Non-pigmented ciliary epithelial cell (primary cell): Measurements from ENCODE around the gene PDLIM3.
"Not testable (repeated sequence)": the region's sequence is repeated elsewhere in the genome, so short reads cannot be mapped to it uniquely, and the experiment has no call there.

Source experiments
- DNase-seq: peaks from one replicate; pipeline ENCODE4 v3.0.0-alpha.2; 2010; ENCODE audit warnings: low read depth

The PDLIM3 gene

GRCh38 chr4:185534866-185535611 lies at the start of gene PDLIM3:
TSS of gene PDLIM3 (minus strand) at chr4:185535507. CDS start at chr4:185535434, 73 bp downstream.
- DNase-seq, result no peak

GRCh38 chr4:185583813-185584212 lies 48.5 kb upstream of the PDLIM3 start:
- no peak for DNase-seq

- no peak for DNase-seq
These were observed 47.5 kb upstream of the PDLIM3 start for GRCh38 chr4:185582651-185583400.

- DNase-seq, result no peak
These were observed 45.4 kb upstream of the PDLIM3 start for GRCh38 chr4:185580699-185581098.

GRCh38 chr4:185578284-185578683 lies 43.0 kb upstream of the PDLIM3 start:
- DNase-seq, result no peak

GRCh38 chr4:185576962-185577950 lies 41.9 kb upstream of the PDLIM3 start:
- DNase-seq, result no peak

- no peak for DNase-seq
These were observed 41.1 kb upstream of the PDLIM3 start for GRCh38 chr4:185576314-185576961.

GRCh38 chr4:185573651-185574199 lies 38.4 kb upstream of the PDLIM3 start:
- peak; percentile 84 for DNase-seq

GRCh38 chr4:185570727-185571126 lies 35.4 kb upstream of the PDLIM3 start:
- no peak for DNase-seq

GRCh38 chr4:185567381-185568376 lies 32.4 kb upstream of the PDLIM3 start:
- peak; percentile 79 for DNase-seq

GRCh38 chr4:185566972-185567371 lies 31.7 kb upstream of the PDLIM3 start:
- DNase-seq, result peak; percentile 57

GRCh38 chr4:185566425-185566824 lies 31.1 kb upstream of the PDLIM3 start:
- DNase-seq, result no peak

- DNase-seq, result no peak
These were observed 30.4 kb upstream of the PDLIM3 start for GRCh38 chr4:185565696-185566095.

- DNase-seq, result no peak
These were observed 29.0 kb upstream of the PDLIM3 start for GRCh38 chr4:185564349-185564748.

GRCh38 chr4:185562531-185562930 lies 27.2 kb upstream of the PDLIM3 start:
- no peak for DNase-seq

GRCh38 chr4:185560316-185560715 lies 25.0 kb upstream of the PDLIM3 start:
- DNase-seq, result no peak

- DNase-seq, result peak; percentile 69
These were observed 24.6 kb upstream of the PDLIM3 start for GRCh38 chr4:185559915-185560281.

- not testable (repeated sequence) for DNase-seq
These were observed 24.1 kb upstream of the PDLIM3 start for GRCh38 chr4:185559251-185559914.

GRCh38 chr4:185554365-185555126 lies 19.2 kb upstream of the PDLIM3 start:
- DNase-seq, result no peak
